Lower lobe of right lung (tissue), 2 donors: ENCODE measurements around the gene RFTN2. TPM values are rescaled to one million over a fixed set of nuclear protein-coding genes. Genes with fewer than 3 reads are reported as not detected.
"Not testable (repeated sequence)": the region's sequence is repeated elsewhere in the genome, so short reads cannot be mapped to it uniquely, and the experiment has no call there.

Source experiments
- ATAC-seq, 2 donors: fragments of 200-7000 bp; cut with Tn5 transposase; one replicate each; pipeline ENCODE4 v1.9.1; 2020 to 2022; ENCODE audit warnings: mild to moderate bottlenecking in 2 of 2, moderate library complexity in 2 of 2
- DNase-seq: peaks from one replicate; pipeline ENCODE4 v3.0.0-alpha.2; 2020
- H3K27ac ChIP-seq: fragments of 200-600 bp; one replicate; pipeline ENCODE4 v1.8.0; 2022
- H3K27me3 ChIP-seq: fragments of 200-600 bp; one replicate; pipeline ENCODE4 v1.8.0; 2022; ENCODE audit warnings: low read depth
- H3K36me3 ChIP-seq: fragments of 200-600 bp; one replicate; pipeline ENCODE4 v1.8.0; 2022; ENCODE audit warnings: mild to moderate bottlenecking
- H3K4me1 ChIP-seq: fragments of 200-600 bp; one replicate; pipeline ENCODE4 v1.8.0; 2022
- H3K4me3 ChIP-seq: fragments of 200-600 bp; one replicate; pipeline ENCODE4 v1.8.0; 2022; ENCODE audit warnings: mild to moderate bottlenecking
- H3K9me3 ChIP-seq: fragments of 200-600 bp; one replicate; pipeline ENCODE4 v1.8.0; 2022
- CTCF ChIP-seq: fragments of 200-600 bp; IDR thresholded peaks from one replicate; pipeline ENCODE4 v1.8.0; 2022; ENCODE audit warnings: antibody characterized with exemption, mild to moderate bottlenecking
- intact Hi-C: fragments of 100-400 bp; cut with DNase I; formaldehyde crosslinking; loops from one replicate; pipeline ENCODE4 v1.11.0; 2022
- total RNA-seq: library from RNA; stranded (reverse); fragmentation: NEBNext Ultra II Directional; extraction: Animal tissue kit (Norgen Biotek cat#: 25700); gene quantifications from one replicate; pipeline ENCODE4 v1.2.1, GENCODE V29; 2021
- donor health status: DM: no; HTN: yes; CAD: no; lungs with severe emphysema.

Gene RFTN2
- total RNA-seq, 1 donor from 2014 or later = 4.3 TPM

- no peak overlapping the region for H3K27ac ChIP-seq
These were observed 27.3 kb downstream of the RFTN2 start for GRCh38 chr2:197647961-197648690.

GRCh38 chr2:197641666-197642065 is 33.7 kb downstream of the RFTN2 start:
- DNase-seq (no peak), ATAC-seq (no peak)
- no peak for TF ChIP-seq CTCF
- no peak overlapping the region for H3K4me3 ChIP-seq
- intact Hi-C loops = no loop called here
- H3K4me1 ChIP-seq = no peaks in the 10 kb centered on the region
- H3K27ac ChIP-seq = no peak overlapping the region
- H3K36me3 ChIP-seq = no peaks in the 10 kb centered on the region
- no peaks in the 10 kb centered on the region for H3K27me3 ChIP-seq
- H3K9me3 ChIP-seq = no peaks in the 10 kb centered on the region

More at GRCh38 chr2:197647961-197648690, 27.3 kb downstream of the RFTN2 start:
- Histone ChIP-seq H3K27me3 (no peaks in the 10 kb centered on the region), H3K36me3 (no peaks in the 10 kb centered on the region), H3K4me1 (no peaks in the 10 kb centered on the region), H3K9me3 (no peaks in the 10 kb centered on the region), H3K4me3 (no peak overlapping the region)
- no peak for DNase-seq
- ATAC-seq = no peak
- TF ChIP-seq CTCF = no peak
- intact Hi-C loops = no loop called here

- ATAC-seq, H3K27me3 ChIP-seq, H3K27ac ChIP-seq, H3K9me3 ChIP-seq, H3K4me1 ChIP-seq, H3K4me3 ChIP-seq, H3K36me3 ChIP-seq, DNase-seq, intact Hi-C loops: not testable (repeated sequence)
These were observed 34.7 kb downstream of the RFTN2 start for GRCh38 chr2:197640571-197641122.

- H3K4me3 ChIP-seq = no peak overlapping the region
- no peak for DNase-seq
- no peaks in the 10 kb centered on the region for H3K27me3 ChIP-seq
- intact Hi-C loops = no loop called here
- no peak for ATAC-seq
- TF ChIP-seq CTCF = no peak
- no peaks in the 10 kb centered on the region for H3K36me3 ChIP-seq
- no peaks in the 10 kb centered on the region for H3K9me3 ChIP-seq
- H3K27ac ChIP-seq = no peak overlapping the region
- H3K4me1 ChIP-seq = no peaks in the 10 kb centered on the region
These were observed 42.2 kb downstream of the RFTN2 start for GRCh38 chr2:197633109-197633657.

- no peak for DNase-seq
- no peaks in the 10 kb centered on the region for H3K36me3 ChIP-seq
- ATAC-seq = no peak
- H3K9me3 ChIP-seq = no peaks in the 10 kb centered on the region
- no peak overlapping the region for H3K27ac ChIP-seq
- intact Hi-C loops = no loop called here
- H3K4me3 ChIP-seq = no peak overlapping the region
- no peak for TF ChIP-seq CTCF
- no peaks in the 10 kb centered on the region for H3K4me1 ChIP-seq
- H3K27me3 ChIP-seq = no peaks in the 10 kb centered on the region
These were observed 47.3 kb downstream of the RFTN2 start for GRCh38 chr2:197628043-197628500.
